ENCODE data around the gene CRX.
"Not testable (repeated sequence)": the region's sequence is repeated elsewhere in the genome, so short reads cannot be mapped to it uniquely, and the experiment has no call there.

The CRX gene
- 0 to 0.16 (median 0.02) reads per million in 18 experiments for total RNA-seq

- DNase-seq, result no peak
Measured at GRCh38 chr19:47821460-47822020, at the start of gene CRX. TSS of gene CRX (plus strand) at chr19:47821937. CDS start at chr19:47834444, 12,507 bp downstream.

- no peak for DNase-seq
Measured at GRCh38 chr19:47776568-47776967, 45.2 kb upstream of the CRX start.

GRCh38 chr19:47777245-47778048 is 44.3 kb upstream of the CRX start:
- DNase-seq, result not testable (repeated sequence)

GRCh38 chr19:47778049-47778953 is 43.4 kb upstream of the CRX start, which contains the start of gene SELENOW:
TSS of gene SELENOW (plus strand) at chr19:47778703. CDS start at chr19:47778786, 83 bp downstream.
- peak; percentile 44 to 54 for DNase-seq

- peak in 1 of 2 donors; percentile 3 for DNase-seq
Measured at GRCh38 chr19:47778954-47779351, 42.8 kb upstream of the CRX start.

- no peak for DNase-seq
Measured at GRCh38 chr19:47779524-47780214, 42.1 kb upstream of the CRX start.

- no peak for DNase-seq
Measured at GRCh38 chr19:47780215-47780551, 41.6 kb upstream of the CRX start.

GRCh38 chr19:47781590-47782262 is 40.0 kb upstream of the CRX start:
- DNase-seq, result no peak

- no peak for DNase-seq
Measured at GRCh38 chr19:47786566-47786965, 35.2 kb upstream of the CRX start.

GRCh38 chr19:47787307-47787706 is 34.4 kb upstream of the CRX start:
- DNase-seq, result not testable (repeated sequence)

GRCh38 chr19:47789811-47790210 is 31.9 kb upstream of the CRX start:
- DNase-seq, result not testable (repeated sequence)

- DNase-seq, result peak; percentile 57 to 65
Measured at GRCh38 chr19:47790398-47790814, 31.3 kb upstream of the CRX start.

- DNase-seq, result no peak
Measured at GRCh38 chr19:47792616-47793015, 29.1 kb upstream of the CRX start.

GRCh38 chr19:47794526-47794925 is 27.2 kb upstream of the CRX start:
- no peak for DNase-seq

GRCh38 chr19:47796785-47797184 is 25.0 kb upstream of the CRX start:
- no peak for DNase-seq

GRCh38 chr19:47797996-47798903 is 23.5 kb upstream of the CRX start:
- no peak for DNase-seq

- no peak for DNase-seq
Measured at GRCh38 chr19:47798904-47799266, 22.9 kb upstream of the CRX start.

- no peak for DNase-seq
Measured at GRCh38 chr19:47801270-47801669, 20.5 kb upstream of the CRX start.

- no peak for DNase-seq
Measured at GRCh38 chr19:47802521-47803043, 19.2 kb upstream of the CRX start.

- DNase-seq, result not testable (repeated sequence)
Measured at GRCh38 chr19:47803148-47803547, 18.6 kb upstream of the CRX start.

- DNase-seq, result not testable (repeated sequence)
Measured at GRCh38 chr19:47803671-47804070, 18.1 kb upstream of the CRX start.

Data from inflammatory macrophage (primary cell).